Heart left ventricle (tissue), 13 donors: ENCODE results near the gene EMID1.

Experiments used
- CTCF ChIP-seq, 12 donors: fragments of 200-600 bp; sonication (generic) in 4 of 12; IDR thresholded peaks; one replicate each; pipeline versions ENCODE4 v1.5.0 to v1.8.0; 2018 to 2022; ENCODE audit warnings: antibody characterized with exemption in 12 of 12, mild to moderate bottlenecking in 5 of 12
- POLR2A ChIP-seq, 2 donors: fragments of 450-650 bp; IDR thresholded peaks; one replicate each; pipeline ENCODE4 v1.6.1; 2017; ENCODE audit warnings: antibody characterized with exemption in 2 of 2, mild to moderate bottlenecking in 2 of 2, moderate library complexity in 2 of 2
- donor health status: ischemic (EF 13 %, LVEDD 7.1; RV severe dilation, severe dysfunction).
- donor health status: DM: no; HTN: yes; CAD: no.
- donor health status: DM: no; HTN: no; CAD: no.
- donor health status: ischemic (EF 25% LVEDD 6.9; RV normal size, moderate dysfunction).
- donor health status: ischemic (EF 25% LVEDD 5.7; RV mildly dilated, moderate dysfunction).
- donor health status: ischemic (EF 35%, LVEDD 5.7; RV mildly dilated, moderate dysfunction).
- donor health status: nonischemic (EF 11% LVEDD 7.7; RV severe dilation, severe dysfunction).
- donor health status: DM: yes; HTN: yes; CAD: no.
- donor health status: PGD.
- donor health status: ischemic (EF 29% LVEDD 5.4; RV normal size, mild dysfunction).
- donor health status: nonischemic (EF 23%, LVEDD 6.1; RV moderate dilation, normal function).

- TF ChIP-seq CTCF (IDR thresholded peaks at IDR 0.05) (no peak), POLR2A (IDR thresholded peaks at IDR 0.05) (no peak)
These were observed 48.0 kb downstream of the EMID1 start for GRCh38 chr22:29253561-29254285.
